ENCODE measurements around the gene AXIN1. TPM values are rescaled to one million over a fixed set of nuclear protein-coding genes. Genes with fewer than 3 reads are reported as not detected.
"Not testable (repeated sequence)": the region's sequence is repeated elsewhere in the genome, so short reads cannot be mapped to it uniquely, and the experiment has no call there.

The AXIN1 gene
- total RNA-seq, 1 donor from 2014 or later = 22.4 TPM

DNA sequence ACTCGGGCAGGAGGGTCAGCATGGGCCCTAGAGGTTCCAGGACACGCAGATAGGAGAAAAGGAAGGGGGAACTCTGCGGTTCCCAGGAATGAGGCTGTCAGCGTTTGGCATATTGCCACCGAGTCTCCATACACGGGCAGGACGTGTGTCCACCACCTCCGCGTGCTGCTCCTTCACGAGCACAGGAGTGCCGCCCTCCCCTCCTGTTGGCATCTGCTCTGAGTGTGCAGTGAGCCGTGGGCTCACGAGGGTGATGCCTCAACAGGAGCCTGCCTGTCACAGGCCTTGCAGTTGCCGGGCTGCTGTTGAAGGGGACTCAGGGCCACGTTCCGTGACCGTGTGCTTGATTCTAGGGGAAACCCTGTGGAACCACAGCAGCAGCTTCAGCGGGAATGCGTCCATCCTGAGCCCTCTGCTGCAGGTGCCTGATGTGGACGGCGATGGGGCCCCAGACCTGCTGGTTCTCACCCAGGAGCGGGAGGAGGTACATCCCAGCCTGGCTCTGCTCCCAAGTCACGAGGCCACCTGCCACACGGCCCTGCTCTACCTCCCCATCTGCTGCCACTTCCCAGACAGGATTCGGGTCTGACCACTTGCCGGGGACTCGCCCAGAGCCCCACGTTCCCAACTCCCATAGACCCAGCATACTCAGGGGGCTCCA lies 91.4 kb downstream of the AXIN1 start:
- H3K4me3 ChIP-seq = no peak overlapping the region
- TF ChIP-seq, protein P1, sequence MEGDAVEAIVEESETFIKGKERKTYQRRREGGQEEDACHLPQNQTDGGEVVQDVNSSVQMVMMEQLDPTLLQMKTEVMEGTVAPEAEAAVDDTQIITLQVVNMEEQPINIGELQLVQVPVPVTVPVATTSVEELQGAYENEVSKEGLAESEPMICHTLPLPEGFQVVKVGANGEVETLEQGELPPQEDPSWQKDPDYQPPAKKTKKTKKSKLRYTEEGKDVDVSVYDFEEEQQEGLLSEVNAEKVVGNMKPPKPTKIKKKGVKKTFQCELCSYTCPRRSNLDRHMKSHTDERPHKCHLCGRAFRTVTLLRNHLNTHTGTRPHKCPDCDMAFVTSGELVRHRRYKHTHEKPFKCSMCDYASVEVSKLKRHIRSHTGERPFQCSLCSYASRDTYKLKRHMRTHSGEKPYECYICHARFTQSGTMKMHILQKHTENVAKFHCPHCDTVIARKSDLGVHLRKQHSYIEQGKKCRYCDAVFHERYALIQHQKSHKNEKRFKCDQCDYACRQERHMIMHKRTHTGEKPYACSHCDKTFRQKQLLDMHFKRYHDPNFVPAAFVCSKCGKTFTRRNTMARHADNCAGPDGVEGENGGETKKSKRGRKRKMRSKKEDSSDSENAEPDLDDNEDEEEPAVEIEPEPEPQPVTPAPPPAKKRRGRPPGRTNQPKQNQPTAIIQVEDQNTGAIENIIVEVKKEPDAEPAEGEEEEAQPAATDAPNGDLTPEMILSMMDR (IDR thresholded peaks at IDR 0.05) = no peak
- H3K4me1 ChIP-seq = no peaks in the 10 kb centered on the region
- ATAC-seq (no peak), DNase-seq (no peak)
- H3K27ac ChIP-seq = no peak overlapping the region
- no peaks in the 10 kb centered on the region for H3K9me3 ChIP-seq
- intact Hi-C loops (cut with DNase I) = no loop called here
- H3K36me3 ChIP-seq = peaks cover 66% of the 10 kb centered on the region
- no peaks in the 10 kb centered on the region for H3K27me3 ChIP-seq (ENCODE audit: low read depth)

DNA sequence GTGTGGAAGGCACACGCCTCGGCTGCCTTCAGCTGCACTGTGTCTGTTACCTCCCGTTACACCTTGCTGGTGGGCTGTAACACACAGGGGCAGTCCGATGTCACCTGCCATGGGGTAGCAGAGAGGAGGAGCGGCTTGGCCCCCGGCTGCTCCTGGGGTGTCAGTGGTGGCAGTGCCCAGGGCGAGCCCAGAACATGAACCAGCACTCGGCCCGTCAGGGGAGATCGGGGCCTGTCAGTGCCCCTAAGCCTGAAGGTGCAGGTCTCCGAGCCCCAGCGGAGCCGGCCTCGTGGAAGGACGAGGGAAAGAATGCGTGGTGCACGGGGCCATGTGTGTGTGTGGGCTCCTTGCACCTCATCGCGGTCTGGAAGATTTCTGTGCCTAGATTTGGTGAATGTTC lies 92.2 kb downstream of the AXIN1 start:
- H3K36me3 ChIP-seq = peaks cover 73% of the 10 kb centered on the region
- H3K27me3 ChIP-seq (ENCODE audit: low read depth) = no peaks in the 10 kb centered on the region
- H3K27ac ChIP-seq = no peak overlapping the region
- no peaks in the 10 kb centered on the region for H3K4me1 ChIP-seq
- ATAC-seq (no peak), DNase-seq (no peak)
- intact Hi-C loops (cut with DNase I) = no loop called here
- TF ChIP-seq, protein P1 (IDR thresholded peaks at IDR 0.05) = no peak
- no peak overlapping the region for H3K4me3 ChIP-seq
- H3K9me3 ChIP-seq = no peaks in the 10 kb centered on the region

DNA sequence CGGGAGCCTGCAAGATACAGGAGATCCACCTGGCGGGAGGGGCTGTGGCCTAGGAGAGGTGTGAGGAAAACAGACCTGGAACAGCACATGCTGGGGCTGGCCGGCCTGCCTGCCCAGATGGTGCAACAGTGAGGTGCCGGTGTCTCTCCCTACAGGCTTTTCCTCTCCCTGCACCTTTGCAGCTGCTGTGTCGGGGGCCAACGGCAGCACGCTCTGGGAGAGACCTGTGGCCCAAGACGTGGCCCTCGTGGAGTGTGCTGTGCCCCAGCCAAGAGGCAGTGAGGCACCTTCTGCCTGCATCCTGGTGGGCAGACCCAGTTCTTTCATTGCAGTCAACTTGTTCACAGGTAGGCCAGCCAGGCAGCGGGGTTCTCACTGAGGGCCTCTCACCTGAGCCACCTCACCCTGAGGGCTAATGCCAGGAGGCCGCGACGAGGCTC lies 92.7 kb downstream of the AXIN1 start:
- Histone ChIP-seq H3K4me3 (no peak overlapping the region), H3K9me3 (no peaks in the 10 kb centered on the region), H3K27me3 (ENCODE audit: low read depth) (no peaks in the 10 kb centered on the region), H3K36me3 (peaks cover 73% of the 10 kb centered on the region), H3K27ac (no peak overlapping the region), H3K4me1 (no peaks in the 10 kb centered on the region)
- ATAC-seq (no peak), DNase-seq (no peak)
- TF ChIP-seq, protein P1 (IDR thresholded peaks at IDR 0.05) = no peak
- intact Hi-C loops (cut with DNase I) = no loop called here

DNA sequence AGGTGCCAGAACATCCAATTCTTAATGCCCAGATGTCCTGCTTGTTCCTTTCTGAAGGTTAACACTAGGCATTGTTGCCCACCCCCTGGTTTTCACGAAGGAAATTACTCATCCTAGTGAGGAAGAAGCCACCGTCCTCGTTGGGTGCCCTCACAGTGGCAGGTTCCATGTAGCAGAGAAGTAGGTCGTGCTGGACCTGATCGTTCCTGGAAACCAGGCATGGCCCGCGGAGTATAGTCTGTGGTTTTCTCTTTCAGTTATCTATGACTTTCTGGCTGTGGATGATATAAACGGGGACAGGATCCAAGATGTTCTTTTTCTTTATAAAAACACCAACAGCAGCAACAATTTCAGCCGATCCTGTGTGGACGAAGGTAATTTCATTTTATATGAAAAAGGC lies 93.3 kb downstream of the AXIN1 start:
- TF ChIP-seq, protein P1 (IDR thresholded peaks at IDR 0.05) = no peak
- no peak for ATAC-seq
- H3K36me3 ChIP-seq = peaks cover 73% of the 10 kb centered on the region
- no peaks in the 10 kb centered on the region for H3K4me1 ChIP-seq
- H3K27me3 ChIP-seq (ENCODE audit: low read depth) = no peaks in the 10 kb centered on the region
- H3K4me3 ChIP-seq = no peak overlapping the region
- intact Hi-C loops (cut with DNase I) = no loop called here
- H3K27ac ChIP-seq = no peak overlapping the region
- DNase-seq = no peak
- no peaks in the 10 kb centered on the region for H3K9me3 ChIP-seq

DNA sequence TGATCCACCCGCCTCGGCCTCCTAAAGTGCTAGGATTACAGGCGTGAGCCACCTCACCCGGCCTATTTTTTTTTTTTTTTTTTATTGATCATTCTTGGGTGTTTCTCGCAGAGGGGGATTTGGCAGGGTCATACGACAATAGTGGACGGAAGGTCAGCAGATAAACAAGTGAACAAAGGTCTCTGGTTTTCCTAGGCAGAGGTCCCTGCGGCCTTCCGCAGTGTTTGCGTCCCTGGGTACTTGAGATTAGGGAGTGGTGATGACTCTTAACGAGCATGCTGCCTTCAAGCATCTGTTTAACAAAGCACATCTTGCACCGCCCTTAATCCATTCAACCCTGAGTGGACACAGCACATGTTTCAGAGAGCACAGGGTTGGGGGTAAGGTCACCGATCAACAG lies 94.4 kb downstream of the AXIN1 start:
- H3K27me3 ChIP-seq (ENCODE audit: low read depth); ATAC-seq; H3K4me1 ChIP-seq; H3K4me3 ChIP-seq; DNase-seq; H3K27ac ChIP-seq; H3K9me3 ChIP-seq; intact Hi-C loops (cut with DNase I): not testable (repeated sequence)
- H3K36me3 ChIP-seq = peaks cover 68% of the 10 kb centered on the region

DNA sequence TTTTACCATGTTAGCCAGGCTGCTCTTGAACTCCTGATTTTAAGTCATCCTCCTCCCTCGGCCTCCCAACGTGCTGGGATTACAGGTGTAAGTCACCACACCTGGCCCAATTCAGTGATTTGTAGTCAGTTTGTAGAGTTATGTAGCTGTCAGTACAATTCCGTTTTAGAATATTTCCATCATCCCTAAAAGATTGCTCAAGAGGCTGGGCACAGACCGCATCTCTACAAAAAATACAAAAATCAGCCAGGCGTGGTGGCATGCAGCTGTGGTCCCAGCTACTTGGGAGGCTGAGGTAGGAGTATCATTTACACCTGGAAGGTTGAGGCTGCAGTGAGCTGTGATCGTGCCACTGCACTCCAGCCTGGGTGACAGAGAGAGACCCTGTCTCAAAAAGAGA lies 97.3 kb downstream of the AXIN1 start:
- TF ChIP-seq, protein P1 (IDR thresholded peaks at IDR 0.05) = no peak
- Histone ChIP-seq H3K27ac (no peak overlapping the region), H3K4me1 (no peaks in the 10 kb centered on the region), H3K36me3 (peaks cover 53% of the 10 kb centered on the region), H3K27me3 (ENCODE audit: low read depth) (no peaks in the 10 kb centered on the region), H3K4me3 (no peak overlapping the region), H3K9me3 (no peaks in the 10 kb centered on the region)
- intact Hi-C loops (cut with DNase I) = no loop called here
- DNase-seq (no peak), ATAC-seq (no peak)

Measured in lower lobe of right lung (tissue), 2 donors.